ENCODE data around the gene GPR146. TPM values are rescaled to one million over a fixed set of nuclear protein-coding genes. Genes with fewer than 3 reads are reported as not detected.

GPR146 gene
- total RNA-seq, 4 donors from 2014 or later = 13.6 to 27.9 (median 16.3) TPM

DNA sequence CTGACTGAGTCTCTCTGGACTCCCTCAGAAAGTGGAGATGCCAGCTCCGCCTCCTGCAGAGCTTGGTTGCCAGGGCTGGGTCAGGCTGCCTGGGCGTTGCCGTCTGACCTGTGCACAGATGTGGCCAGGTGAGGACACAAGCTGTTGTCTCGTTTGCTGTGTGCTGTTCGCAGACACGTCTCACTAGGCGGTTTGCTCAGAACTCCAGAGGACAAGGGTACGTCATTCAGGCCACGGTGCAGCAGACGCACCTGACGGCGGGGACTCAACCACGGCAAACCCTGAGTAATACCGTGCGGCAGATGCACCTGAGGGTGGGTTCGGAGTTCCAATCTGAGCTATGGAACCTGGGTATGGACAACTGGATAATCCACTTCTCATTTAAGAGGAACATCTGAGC is 55.3 kb downstream of the GPR146 start:
- Histone ChIP-seq H3K4me3 (no peak overlapping the region), H3K27me3 (no peaks in the 10 kb centered on the region), H3K36me3 (peaks cover 0 to 15% of the 10 kb centered on the region in 2 donors), H3K27ac (no peak overlapping the region), H3K9me3 (no peaks in the 10 kb centered on the region), H3K4me1 (peaks cover 0 to 23% (median 0%) of the 10 kb centered on the region in 3 donors)
- 100% methylated on average over 1 of the region's 16 CpGs; no CpG with 5 or more reads in 1 of the 2 donors for WGBS, 2 donors (ENCODE audit: low coverage in 1 of 2)
- ATAC-seq = no peak
- no peak for TF ChIP-seq CTCF (IDR thresholded peaks at IDR 0.05)
- no peak for TF ChIP-seq POLR2AphosphoS5 (IDR thresholded peaks at IDR 0.05)
- no peak for TF ChIP-seq POLR2A (IDR thresholded peaks at IDR 0.05)
- TF ChIP-seq EP300 (IDR thresholded peaks at IDR 0.05) = no peak

DNA sequence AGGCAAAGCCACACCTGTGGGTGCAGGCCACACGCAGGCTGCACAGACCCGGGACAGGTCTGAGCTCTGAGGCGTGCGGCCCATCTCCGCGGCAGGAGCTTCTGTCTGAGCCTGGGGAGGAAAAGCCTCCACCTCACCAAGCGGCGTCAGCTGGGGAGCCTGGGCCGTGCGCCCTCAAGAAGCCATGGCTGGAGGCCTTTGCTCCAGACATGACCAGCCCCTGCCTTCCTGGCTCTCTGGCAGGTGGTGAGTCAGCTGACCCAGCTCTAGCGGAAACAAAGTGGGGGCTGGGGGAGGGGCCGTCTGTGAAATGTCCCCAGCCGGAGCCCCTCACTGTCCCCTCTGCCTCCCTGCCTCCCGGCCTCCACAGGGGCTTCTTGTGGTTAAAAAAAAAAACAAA is 56.0 kb downstream of the GPR146 start:
- no peak for ATAC-seq
- H3K27ac ChIP-seq = no peak overlapping the region
- no CpG with 5 or more reads among the region's 14 CpGs for WGBS, 2 donors (ENCODE audit: low coverage in 1 of 2)

GRCh38 chr7:1100834-1101562 is 56.7 kb downstream of the GPR146 start:
- Histone ChIP-seq H3K27me3 (no peaks in the 10 kb centered on the region), H3K4me3 (no peak overlapping the region), H3K27ac (no peak overlapping the region), H3K9me3 (no peaks in the 10 kb centered on the region), H3K36me3 (peaks cover 0 to 15% of the 10 kb centered on the region in 2 donors), H3K4me1 (peaks cover 0 to 10% (median 0%) of the 10 kb centered on the region in 3 donors)
- TF ChIP-seq POLR2AphosphoS5 (IDR thresholded peaks at IDR 0.05) = no peak
- TF ChIP-seq CTCF (IDR thresholded peaks at IDR 0.05) = no peak
- no peak for TF ChIP-seq EP300 (IDR thresholded peaks at IDR 0.05)
- no peak for TF ChIP-seq POLR2A (IDR thresholded peaks at IDR 0.05)
- ATAC-seq = no peak
- no CpG with 5 or more reads among the region's 34 CpGs for WGBS, 2 donors (ENCODE audit: low coverage in 1 of 2)

More for the DNA sequence above, 56.0 kb downstream of the GPR146 start:
- H3K4me3 ChIP-seq = no peak overlapping the region
- no peaks in the 10 kb centered on the region for H3K27me3 ChIP-seq
- peaks cover 0 to 15% of the 10 kb centered on the region in 2 donors for H3K36me3 ChIP-seq
- peaks cover 0 to 16% (median 0%) of the 10 kb centered on the region in 3 donors for H3K4me1 ChIP-seq
- TF ChIP-seq CTCF (IDR thresholded peaks at IDR 0.05) (no peak), POLR2A (IDR thresholded peaks at IDR 0.05) (no peak), POLR2AphosphoS5 (IDR thresholded peaks at IDR 0.05) (no peak), EP300 (IDR thresholded peaks at IDR 0.05) (no peak)
- H3K9me3 ChIP-seq = no peaks in the 10 kb centered on the region

GRCh38 chr7:1101563-1102431 is 57.5 kb downstream of the GPR146 start:
- no peak for ATAC-seq
- Histone ChIP-seq H3K4me3 (no peak overlapping the region), H3K4me1 (peaks cover 0 to 2% (median 0%) of the 10 kb centered on the region in 3 donors), H3K9me3 (no peaks in the 10 kb centered on the region), H3K36me3 (peaks cover 0 to 15% of the 10 kb centered on the region in 2 donors), H3K27ac (no peak overlapping the region), H3K27me3 (no peaks in the 10 kb centered on the region)
- no peak for TF ChIP-seq POLR2AphosphoS5 (IDR thresholded peaks at IDR 0.05)
- TF ChIP-seq POLR2A (IDR thresholded peaks at IDR 0.05) = no peak
- TF ChIP-seq CTCF (IDR thresholded peaks at IDR 0.05) = no peak
- no peak for TF ChIP-seq EP300 (IDR thresholded peaks at IDR 0.05)
- 91 to 94% methylated on average over 3 to 14 of the region's 47 CpGs for WGBS, 2 donors (ENCODE audit: low coverage in 1 of 2)
